ENCODE measurements around the gene AKNA. TPM values are rescaled to one million over a fixed set of nuclear protein-coding genes. Genes with fewer than 3 reads are reported as not detected.
A peak's percentile ranks its signal among the peaks of the same experiment; 100 is the strongest.

The AKNA gene
- polyA plus RNA-seq, 1 of the 3 experiments (the other 2 are of a cell fraction): 0.84 TPM

DNA sequence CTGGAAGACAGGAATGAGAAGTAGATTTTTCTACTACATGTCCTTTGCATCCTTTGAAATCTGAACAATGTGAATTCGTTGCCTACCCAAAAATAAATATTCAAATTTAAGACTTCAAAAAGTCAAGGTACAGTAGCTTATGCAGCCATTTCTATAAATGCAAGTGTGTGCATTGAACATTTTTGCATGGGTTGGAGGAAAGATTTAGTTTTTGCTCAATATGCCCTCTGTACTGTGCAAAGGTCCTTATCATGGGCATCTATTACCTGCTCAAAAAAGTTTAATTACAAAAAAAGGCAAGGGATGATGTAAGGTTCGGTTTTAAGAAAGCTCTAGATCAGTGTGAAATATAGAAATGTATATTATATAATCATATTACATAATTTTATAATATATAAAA lies 22.6 kb downstream of the AKNA start (continued):
- TF ChIP-seq NFIC (IDR thresholded peaks at IDR 0.05; ENCODE audit: borderline replicate concordance) (no peak), TEAD4 (IDR thresholded peaks at IDR 0.05; ENCODE audit: borderline replicate concordance, insufficient read depth) (no peak)

DNA sequence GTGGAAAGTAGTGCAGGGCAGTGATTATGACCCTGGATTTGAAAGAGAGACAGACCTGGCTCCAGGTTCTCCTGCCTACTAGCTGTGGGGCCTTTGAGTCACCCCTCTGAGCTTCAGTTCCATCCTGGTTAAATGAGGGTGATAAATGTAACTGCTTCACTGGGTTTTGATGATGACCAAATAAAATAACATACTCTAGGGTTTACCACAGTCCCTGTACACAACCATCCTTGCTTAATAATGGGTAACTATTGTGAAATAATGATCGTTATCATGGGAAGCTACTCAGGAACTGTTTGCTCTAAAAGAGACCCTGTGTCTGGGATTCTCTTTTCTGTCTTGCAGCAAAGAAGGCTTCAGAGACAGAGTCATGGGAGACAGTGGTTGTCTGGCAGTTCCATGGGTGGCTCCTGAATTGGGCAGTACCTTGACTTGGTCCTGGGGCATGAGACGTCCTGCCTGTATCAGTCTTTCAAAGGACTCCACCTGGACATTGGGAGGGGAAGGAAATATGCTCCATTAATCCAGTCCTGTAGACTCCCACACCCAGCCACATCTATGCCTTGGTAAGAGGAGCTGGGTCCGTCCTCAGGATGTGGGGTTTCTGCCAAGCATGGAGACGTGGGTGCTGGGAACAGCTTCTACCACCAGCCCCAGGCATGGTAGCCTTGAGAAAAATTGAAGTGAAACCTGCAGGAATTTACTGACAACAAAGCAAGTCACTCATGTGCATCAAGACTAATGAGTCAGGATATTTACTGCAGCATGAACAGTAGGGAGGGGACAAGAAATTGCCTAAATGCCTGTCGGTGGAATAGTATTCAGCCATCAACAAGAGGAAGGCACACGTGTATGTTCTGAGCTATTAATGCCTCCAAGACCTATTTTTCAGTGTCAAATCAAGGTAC lies 23.4 kb downstream of the AKNA start:
- H3K9ac ChIP-seq: no peak overlapping the region
- 0 out of 2 replicates have a peak overlapping the region, but pooled peaks have one; percentile 19 for H3K4me2 ChIP-seq
- H3F3A ChIP-seq (replicated peaks; ENCODE audit: insufficient read depth): peaks cover 3% of the 10 kb centered on the region
- DNase-seq: no peak
- H3K4me1 ChIP-seq (ENCODE audit: control insufficient read depth in 1 of 2, insufficient read depth in 2 of 2, low read depth in 1 of 2, low read length in 1 of 2): peaks cover 0 to 5% of the 10 kb centered on the region in 2 experiments; a peak in 1 of 4 replicates
- no peaks in the 10 kb centered on the region for H4K20me1 ChIP-seq (ENCODE audit: insufficient read depth)
- H3K9me3 ChIP-seq: no peaks in the 10 kb centered on the region
- no peaks in the 10 kb centered on the region for H3K27me3 ChIP-seq (ENCODE audit: insufficient read depth)
- ChIA-PET POLR2A (no interaction called here), CTCF (interaction anchor here (1.0 to 1.1 kb wide), 2 partner anchors 27 to 282 kb away, joined by 3 read pairs; no protein-coding TSS in a partner anchor)
- no peaks in the 10 kb centered on the region for H3K36me3 ChIP-seq (replicated peaks in 1 of 2; ENCODE audit: control insufficient read depth in 1 of 2, insufficient read depth in 2 of 2, low read length in 1 of 2)
- H3K27ac ChIP-seq (ENCODE audit: low read depth in 2 of 2, low read length in 1 of 2): peak overlapping the region in 1 of 2 experiments; percentile 42; a peak in 2 of 4 replicates
- no peaks in the 10 kb centered on the region for H3K9me2 ChIP-seq
- H3K79me2 ChIP-seq (ENCODE audit: insufficient read depth): no peaks in the 10 kb centered on the region
- WGBS (ENCODE audit: low lambda C conversion rate): 78% methylated on average over 4 of the region's 6 CpGs
- no peak overlapping the region for H2AFZ ChIP-seq (ENCODE audit: low read depth)
- no peak overlapping the region for H3K4me3 ChIP-seq (ENCODE audit: low read depth in 2 of 2, low read length in 1 of 2)
- TF ChIP-seq ELF1 (IDR thresholded peaks at IDR 0.05): no peak
- TF ChIP-seq, protein P1, sequence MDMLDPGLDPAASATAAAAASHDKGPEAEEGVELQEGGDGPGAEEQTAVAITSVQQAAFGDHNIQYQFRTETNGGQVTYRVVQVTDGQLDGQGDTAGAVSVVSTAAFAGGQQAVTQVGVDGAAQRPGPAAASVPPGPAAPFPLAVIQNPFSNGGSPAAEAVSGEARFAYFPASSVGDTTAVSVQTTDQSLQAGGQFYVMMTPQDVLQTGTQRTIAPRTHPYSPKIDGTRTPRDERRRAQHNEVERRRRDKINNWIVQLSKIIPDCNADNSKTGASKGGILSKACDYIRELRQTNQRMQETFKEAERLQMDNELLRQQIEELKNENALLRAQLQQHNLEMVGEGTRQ (IDR thresholded peaks at IDR 0.05; ENCODE audit: borderline replicate concordance, low read depth, low read length): no peak
- TF ChIP-seq TEAD4 (IDR thresholded peaks at IDR 0.05; ENCODE audit: borderline replicate concordance, insufficient read depth): no peak
- no peak for TF ChIP-seq JUND (IDR thresholded peaks at IDR 0.05)
- TF ChIP-seq FOXJ3 (CRISPR knock-in tag; IDR thresholded peaks at IDR 0.05): no peak
- no peak for TF ChIP-seq CTCF (IDR thresholded peaks at IDR 0.05)
- no peak for TF ChIP-seq MXI1 (IDR thresholded peaks at IDR 0.05; ENCODE audit: low read depth, low read length)
- TF ChIP-seq, protein P2, sequence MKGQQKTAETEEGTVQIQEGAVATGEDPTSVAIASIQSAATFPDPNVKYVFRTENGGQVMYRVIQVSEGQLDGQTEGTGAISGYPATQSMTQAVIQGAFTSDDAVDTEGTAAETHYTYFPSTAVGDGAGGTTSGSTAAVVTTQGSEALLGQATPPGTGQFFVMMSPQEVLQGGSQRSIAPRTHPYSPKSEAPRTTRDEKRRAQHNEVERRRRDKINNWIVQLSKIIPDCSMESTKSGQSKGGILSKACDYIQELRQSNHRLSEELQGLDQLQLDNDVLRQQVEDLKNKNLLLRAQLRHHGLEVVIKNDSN (IDR thresholded peaks at IDR 0.05; ENCODE audit: borderline replicate concordance, low read depth): no peak
- TF ChIP-seq SMC3 (IDR thresholded peaks at IDR 0.05; ENCODE audit: low read depth, low read length): no peak
